ENCODE results near the gene SULT2B1.
A peak's percentile ranks its signal among the peaks of the same experiment; 100 is the strongest.

Gene SULT2B1

GRCh38 chr19:48634424-48635262 lies 82.7 kb downstream of the SULT2B1 start:
- DNase-seq (ENCODE audit: low spot score) = peak; percentile 90
- ChIA-PET CTCF (no interaction called here), POLR2A (ENCODE audit: low non-redundant PET) (interaction anchor here (1.7 kb wide), 1 partner anchor 16 kb away, joined by 7 read pairs; the partner anchor contains the start of genes RPL18 and SPHK2)
- TF ChIP-seq CTCF (conservative IDR thresholded peaks at IDR 0.05; ENCODE audit: low read depth) = no peak
- peak overlapping the region; percentile 99 for H3K27ac ChIP-seq

- DNase-seq (ENCODE audit: low spot score) = peak; percentile 66
- peak overlapping the region; percentile 99 for H3K27ac ChIP-seq
- no peak for TF ChIP-seq CTCF (conservative IDR thresholded peaks at IDR 0.05; ENCODE audit: low read depth)
- CTCF ChIA-PET = no interaction called here
- POLR2A ChIA-PET (ENCODE audit: low non-redundant PET) = no interaction called here
These were observed 83.4 kb downstream of the SULT2B1 start for GRCh38 chr19:48635263-48635965.

GRCh38 chr19:48635966-48636858 lies 84.2 kb downstream of the SULT2B1 start:
- TF ChIP-seq CTCF (conservative IDR thresholded peaks at IDR 0.05; ENCODE audit: low read depth) = no peak
- CTCF ChIA-PET = no interaction called here
- no peak for DNase-seq (ENCODE audit: low spot score)
- POLR2A ChIA-PET (ENCODE audit: low non-redundant PET) = no interaction called here
- H3K27ac ChIP-seq = peak overlapping the region; percentile 99

- ChIA-PET POLR2A (ENCODE audit: low non-redundant PET) (no interaction called here), CTCF (no interaction called here)
- H3K27ac ChIP-seq = peak within 1 kb of the TSS; percentile 99
- no peak for DNase-seq (ENCODE audit: low spot score)
- TF ChIP-seq CTCF (conservative IDR thresholded peaks at IDR 0.05; ENCODE audit: low read depth) = no peak
These were observed 85.0 kb downstream of the SULT2B1 start, which contains the start of gene DBP for GRCh38 chr19:48636859-48637448. DBP (minus strand) TSS chr19:48637379; CDS start chr19:48636994, 385 bp downstream.

- peak overlapping the region; percentile 99 for H3K27ac ChIP-seq
- TF ChIP-seq CTCF (conservative IDR thresholded peaks at IDR 0.05; ENCODE audit: low read depth) = no peak
- CTCF ChIA-PET = no interaction called here
- DNase-seq (ENCODE audit: low spot score) = peak; percentile 98
- POLR2A ChIA-PET (ENCODE audit: low non-redundant PET) = interaction anchor here (0.7 kb wide), 1 partner anchor 1844 kb away, joined by 3 read pairs; no protein-coding TSS in a partner anchor
These were observed 85.5 kb downstream of the SULT2B1 start for GRCh38 chr19:48637449-48637947.

All from RWPE1 (cell line).